Gastrocnemius medialis (tissue), 4 donors: Measurements from ENCODE around the gene PCDH18. TPM values are rescaled to one million over a fixed set of nuclear protein-coding genes. Genes with fewer than 3 reads are reported as not detected.

Source experiments
- ATAC-seq, 2 donors: fragments of 150-250 bp; one replicate each; pipeline ENCODE4 v1.9.1; 2016
- DNase-seq, 2 donors: peaks; one replicate each; pipeline ENCODE4 v3.0.0-alpha.2; 2019
- H3K27ac ChIP-seq, 4 donors: fragments of 200-600 bp; sonication (generic); 1 replicate in 1 of 4; 2 replicates in 3 of 4; pipeline ENCODE4 v1.5.1; 2016 to 2018; ENCODE audit warnings: mild to moderate bottlenecking in 2 of 4, moderate library complexity in 1 of 4
- H3K27me3 ChIP-seq, 3 donors: fragments of 200-600 bp; sonication (generic) in 2 of 3; 1 replicate in 1 of 3; 2 replicates in 2 of 3; pipeline versions ENCODE4 v1.5.1 to v1.6.0; 2016 to 2019; ENCODE audit warnings: mild to moderate bottlenecking in 1 of 3, moderate library complexity in 1 of 3
- H3K36me3 ChIP-seq, 2 donors: fragments of 200-600 bp; sonication (generic) in 1 of 2; one replicate each; pipeline ENCODE4 v1.5.1; 2017 to 2018
- H3K4me1 ChIP-seq, 2 donors: fragments of 200-600 bp; sonication (generic) in 1 of 2; one replicate each; pipeline ENCODE4 v1.5.1; 2016 to 2017; ENCODE audit warnings: mild to moderate bottlenecking in 2 of 2
- H3K4me3 ChIP-seq, 4 donors: fragments of 200-600 bp; sonication (generic) in 3 of 4; 1 replicate in 1 of 4; 2 replicates in 3 of 4; pipeline ENCODE4 v1.5.1; 2016 to 2019; ENCODE audit warnings: mild to moderate bottlenecking in 2 of 4
- H3K9me3 ChIP-seq, 3 donors: fragments of 200-600 bp; sonication (generic) in 2 of 3; 1 replicate in 1 of 3; 2 replicates in 2 of 3; pipeline ENCODE4 v1.5.1; 2016 to 2019
- CTCF ChIP-seq, 5 experiments: fragments of 450-650 bp in 3 of 5; fragments of 200-600 bp in 2 of 5; sonication (generic) in 2 of 5; IDR thresholded peaks in 4 of 5; conservative IDR thresholded peaks in 1 of 5; 1 replicate in 4 of 5; 2 replicates in 1 of 5; pipeline ENCODE4 v1.5.1; 2016 to 2019; ENCODE audit warnings: antibody characterized with exemption in 5 of 5, mild to moderate bottlenecking in 3 of 5, moderate library complexity in 3 of 5
- POLR2A ChIP-seq, 2 donors: fragments of 450-650 bp; IDR thresholded peaks; one replicate each; pipeline ENCODE4 v1.6.1; 2017; ENCODE audit warnings: antibody characterized with exemption in 2 of 2, mild to moderate bottlenecking in 2 of 2, moderate library complexity in 2 of 2
- in situ Hi-C, 4 donors: fragments of 200-750 bp; cut with MboI; loops; one replicate each; pipeline versions ENCODE4 v1.15.0 to v1.8.0; 2017; ENCODE audit warnings: low sequenced_read_pairs in 4 of 4
- intact Hi-C: fragments of 100-400 bp; cut with DNase I; formaldehyde crosslinking; loops from one replicate; pipeline ENCODE4 v1.15.1; 2023; ENCODE audit warnings: low total_unique reads
- total RNA-seq, 4 donors: library from RNA; depleted of rRNA; stranded (reverse); fragments of >200 nt; gene quantifications; one replicate each; pipeline versions ENCODE4 v1.1.0 to v1.2.3, GENCODE V29; 2016

PCDH18 gene
- total RNA-seq, 4 donors from 2014 or later: 2.3 to 10.5 (median 5.9) TPM

DNA sequence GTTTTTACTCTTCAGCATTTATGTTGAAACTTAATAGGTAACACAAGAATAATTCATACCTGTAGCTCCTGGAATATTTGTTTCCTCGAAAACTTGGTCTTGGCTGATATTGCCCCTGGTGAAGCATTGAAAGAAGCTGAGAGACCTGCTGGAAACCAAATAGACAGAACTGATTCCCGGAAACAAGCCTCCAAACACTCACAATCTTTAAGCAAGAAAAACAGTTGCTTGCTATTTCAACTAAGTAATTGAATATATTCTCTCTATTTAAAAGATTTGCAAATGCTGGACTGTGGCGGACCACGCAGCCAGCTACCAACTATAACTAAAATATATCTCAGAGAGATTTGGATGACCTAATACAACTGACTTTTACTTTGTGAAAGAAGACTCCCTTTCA is 3.6 kb downstream of the PCDH18 start:
- in situ Hi-C loops: no loop called here
- peaks cover 7 to 18% of the 10 kb centered on the region in 2 donors for H3K4me1 ChIP-seq
- ATAC-seq: no peak

GRCh38 chr4:137526681-137527080 is 5.6 kb downstream of the PCDH18 start:
- peaks cover 4 to 12% of the 10 kb centered on the region in 2 donors for H3K4me1 ChIP-seq
- no peak for ATAC-seq
- no peaks in the 10 kb centered on the region for H3K27me3 ChIP-seq
- peak overlapping the region in 1 of 4 donors; percentile 27 for H3K27ac ChIP-seq
- TF ChIP-seq POLR2A (IDR thresholded peaks at IDR 0.05) (no peak), CTCF (IDR thresholded peaks at IDR 0.05 in 4 of 5, conservative IDR thresholded peaks at IDR 0.05 in 1 of 5) (no peak)
- peak overlapping the region in 2 of 4 donors; percentile 1 to 12 for H3K4me3 ChIP-seq
- no peaks in the 10 kb centered on the region for H3K9me3 ChIP-seq
- in situ Hi-C loops: no loop called here
- intact Hi-C loops: no loop called here
- no peak for DNase-seq
- no peaks in the 10 kb centered on the region for H3K36me3 ChIP-seq

More for the DNA sequence above, 3.6 kb downstream of the PCDH18 start:
- H3K9me3 ChIP-seq: no peaks in the 10 kb centered on the region
- H3K4me3 ChIP-seq: peak overlapping the region in 3 of 4 donors; percentile 54 to 60 (median 59)
- H3K27ac ChIP-seq: peak overlapping the region in 3 of 4 donors; percentile 18 to 65 (median 23)
- no peak for DNase-seq
- H3K27me3 ChIP-seq: peaks cover 0 to 6% (median 0%) of the 10 kb centered on the region in 3 donors
- TF ChIP-seq POLR2A (IDR thresholded peaks at IDR 0.05) (no peak), CTCF (IDR thresholded peaks at IDR 0.05 in 4 of 5, conservative IDR thresholded peaks at IDR 0.05 in 1 of 5) (no peak)
- intact Hi-C loops: no loop called here
- no peaks in the 10 kb centered on the region for H3K36me3 ChIP-seq

DNA sequence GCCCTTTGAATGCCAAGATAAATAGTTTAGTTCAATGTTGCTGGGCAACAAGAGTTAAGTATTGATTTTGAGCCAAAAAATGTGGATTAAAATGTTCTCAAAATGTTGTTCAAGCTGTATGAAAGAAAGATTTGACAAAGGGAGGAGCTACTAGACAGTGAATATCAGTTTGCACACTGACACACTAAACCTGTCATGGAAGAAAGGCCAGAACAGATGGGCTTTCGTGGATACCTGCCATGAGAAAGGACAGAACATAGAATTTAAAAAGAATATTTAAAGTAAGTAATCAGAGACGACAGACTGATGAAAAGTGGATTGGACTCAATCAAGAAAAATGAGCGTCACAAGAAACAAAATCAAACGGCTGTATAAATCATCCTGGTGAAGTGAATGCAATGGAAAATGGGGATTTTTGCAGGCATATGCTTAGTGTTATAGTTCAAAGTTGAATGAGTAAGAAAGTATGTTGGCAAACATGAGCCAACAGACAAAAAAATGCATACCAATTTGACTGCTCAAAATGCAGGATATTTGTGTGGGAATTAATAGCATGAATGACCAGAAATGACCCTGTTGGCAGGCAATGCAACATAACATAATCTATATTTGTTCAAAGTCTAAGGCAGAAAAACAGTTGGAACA is 7.4 kb downstream of the PCDH18 start:
- Histone ChIP-seq H3K27me3 (no peaks in the 10 kb centered on the region), H3K27ac (no peak overlapping the region), H3K4me1 (peaks cover 4 to 12% of the 10 kb centered on the region in 2 donors), H3K4me3 (no peak overlapping the region), H3K9me3 (no peaks in the 10 kb centered on the region), H3K36me3 (no peaks in the 10 kb centered on the region)
- intact Hi-C loops: no loop called here
- no peak for DNase-seq
- no peak for ATAC-seq
- in situ Hi-C loops: no loop called here
- no peak for TF ChIP-seq POLR2A (IDR thresholded peaks at IDR 0.05)
- no peak for TF ChIP-seq CTCF (IDR thresholded peaks at IDR 0.05 in 4 of 5, conservative IDR thresholded peaks at IDR 0.05 in 1 of 5)

DNA sequence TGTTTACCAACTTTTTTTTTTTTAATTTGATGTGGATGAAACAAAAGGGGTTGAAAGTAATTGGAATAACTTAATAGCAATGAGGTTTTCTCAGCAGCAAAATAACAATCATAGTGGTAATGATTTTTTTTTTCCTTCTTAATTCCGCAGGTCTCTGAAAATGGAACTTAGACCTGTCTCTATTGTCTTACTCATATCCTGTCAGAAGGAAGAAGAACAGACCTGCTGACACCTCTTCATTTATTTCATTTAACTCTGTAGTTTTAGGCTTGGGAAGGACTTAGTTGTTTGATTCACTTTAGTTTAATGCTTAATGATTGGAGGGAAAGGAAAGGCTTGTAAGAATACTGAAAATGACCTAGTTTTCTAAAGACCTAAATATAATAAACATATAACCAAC is 9.0 kb downstream of the PCDH18 start:
- H3K4me1 ChIP-seq: peaks cover 4 to 12% of the 10 kb centered on the region in 2 donors
- no peaks in the 10 kb centered on the region for H3K9me3 ChIP-seq
- no peaks in the 10 kb centered on the region for H3K36me3 ChIP-seq
- no peak overlapping the region for H3K4me3 ChIP-seq
- no peaks in the 10 kb centered on the region for H3K27me3 ChIP-seq
- in situ Hi-C loops: no loop called here
- no peak for ATAC-seq
- no peak for TF ChIP-seq POLR2A (IDR thresholded peaks at IDR 0.05)
- H3K27ac ChIP-seq: no peak overlapping the region
- DNase-seq: no peak
- intact Hi-C loops: no loop called here

DNA sequence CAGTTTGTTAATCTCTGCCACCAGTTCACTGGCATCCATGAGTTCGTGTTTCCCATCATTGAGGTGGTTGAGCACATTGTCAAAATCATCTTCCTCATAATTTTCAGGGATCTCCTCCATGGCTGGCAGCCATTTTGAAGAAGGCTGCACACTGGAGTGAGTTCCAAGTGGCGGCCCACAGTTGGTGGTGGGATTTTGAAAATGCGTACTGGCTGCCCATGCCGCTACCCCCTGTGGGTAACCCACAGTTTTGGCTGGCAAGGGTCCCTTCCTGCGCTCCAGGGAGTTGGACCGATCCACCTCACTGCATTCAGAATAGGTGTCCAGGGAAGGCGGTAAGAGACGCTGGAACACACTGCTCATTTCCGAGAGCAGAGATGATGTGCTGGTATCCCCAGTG is 11.2 kb downstream of the PCDH18 start:
- intact Hi-C loops: no loop called here

More for the DNA sequence above, 11.2 kb downstream of the PCDH18 start:
- Histone ChIP-seq H3K27ac (no peak overlapping the region), H3K4me1 (peaks cover 4 to 12% of the 10 kb centered on the region in 2 donors), H3K27me3 (no peaks in the 10 kb centered on the region), H3K36me3 (no peaks in the 10 kb centered on the region), H3K4me3 (no peak overlapping the region), H3K9me3 (no peaks in the 10 kb centered on the region)
- no peak for ATAC-seq
- no peak for DNase-seq
- TF ChIP-seq POLR2A (IDR thresholded peaks at IDR 0.05) (no peak), CTCF (IDR thresholded peaks at IDR 0.05 in 4 of 5, conservative IDR thresholded peaks at IDR 0.05 in 1 of 5) (no peak)
- in situ Hi-C loops: no loop called here
